ENCODE data around the gene RNF125. TPM values are rescaled to one million over a fixed set of nuclear protein-coding genes. Genes with fewer than 3 reads are reported as not detected.
A peak's percentile ranks its signal among the peaks of the same experiment; 100 is the strongest.

RNF125 gene
- total and polyA plus RNA-seq, 10 donors: 1.8 to 12.9 (median 9.1) TPM

DNA sequence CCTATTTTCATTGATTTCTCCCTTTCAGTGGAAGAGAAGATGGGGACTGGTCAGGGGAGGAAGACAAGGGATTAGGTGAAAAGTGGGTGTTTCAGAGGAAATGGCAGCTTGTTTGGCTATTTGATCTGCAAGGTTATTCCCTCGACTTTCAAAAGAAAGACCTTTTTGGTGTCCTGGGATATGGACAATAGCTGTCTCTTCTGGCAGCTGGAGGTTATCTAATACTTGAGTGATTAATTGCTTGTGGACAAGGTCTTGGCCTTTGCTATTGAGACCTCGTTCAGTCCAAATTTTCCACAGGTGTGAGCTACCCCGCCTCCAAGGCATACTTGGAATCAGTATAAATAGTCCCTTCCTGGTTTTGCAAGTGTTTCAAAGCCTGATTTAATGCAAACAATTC lies 42.4 kb upstream of the RNF125 start:
- intact Hi-C loops (cut with DNase I; ENCODE audit: low total_unique reads): loop anchor here (10.0 kb wide), 2 partner anchors 231 to 421 kb away; no protein-coding TSS in a partner anchor
- Histone ChIP-seq H3K27ac (no peak overlapping the region), H3K4me3 (no peak overlapping the region), H3K4me1 (no peaks in the 10 kb centered on the region), H3K9me3 (peaks cover 0 to 66% (median 51%) of the 10 kb centered on the region in 8 donors), H3K36me3 (no peaks in the 10 kb centered on the region), H3K27me3 (replicated peaks in 1 of 7) (no peaks in the 10 kb centered on the region)
- no peak for DNase-seq
- 63 to 80% (median 77%) methylated on average over 3 of the region's 3 CpGs for WGBS, 5 donors
- no peak for TF ChIP-seq POLR2A (IDR thresholded peaks at IDR 0.05)
- TF ChIP-seq CTCF (IDR thresholded peaks at IDR 0.05 in 8 of 11, conservative IDR thresholded peaks at IDR 0.05 in 3 of 11): no peak
- no peak for TF ChIP-seq POLR2AphosphoS5 (IDR thresholded peaks at IDR 0.05)

GRCh38 chr18:31977270-31977872 lies 41.3 kb upstream of the RNF125 start:
- no peak overlapping the region for H3K4me3 ChIP-seq
- WGBS, 5 donors: 74 to 85% (median 83%) methylated on average over 9 of the region's 9 CpGs
- H3K36me3 ChIP-seq: no peaks in the 10 kb centered on the region
- intact Hi-C loops (cut with DNase I; ENCODE audit: low total_unique reads): loop anchor here (10.0 kb wide), 2 partner anchors 233 to 423 kb away; no protein-coding TSS in a partner anchor
- no peak for DNase-seq
- TF ChIP-seq POLR2A (IDR thresholded peaks at IDR 0.05): no peak
- peak in 10 of 11 experiments; percentile 26 to 66 (median 56) for TF ChIP-seq CTCF (IDR thresholded peaks at IDR 0.05 in 8 of 11, conservative IDR thresholded peaks at IDR 0.05 in 3 of 11)
- peaks cover 0 to 57% (median 47%) of the 10 kb centered on the region in 8 donors for H3K9me3 ChIP-seq
- no peak overlapping the region for H3K27ac ChIP-seq
- no peaks in the 10 kb centered on the region for H3K4me1 ChIP-seq
- H3K27me3 ChIP-seq (replicated peaks in 1 of 7): no peaks in the 10 kb centered on the region

GRCh38 chr18:31978616-31979015 lies 40.0 kb upstream of the RNF125 start:
- DNase-seq: no peak
- H3K36me3 ChIP-seq: no peaks in the 10 kb centered on the region
- 93 to 95% (median 94%) methylated on average over 5 of the region's 5 CpGs for WGBS, 5 donors
- H3K27me3 ChIP-seq (replicated peaks in 1 of 7): no peaks in the 10 kb centered on the region
- peaks cover 0 to 45% (median 34%) of the 10 kb centered on the region in 8 donors for H3K9me3 ChIP-seq
- peaks cover 0 to 4% (median 0%) of the 10 kb centered on the region in 6 donors for H3K4me1 ChIP-seq
- no peak overlapping the region for H3K27ac ChIP-seq
- no peak for TF ChIP-seq CTCF (IDR thresholded peaks at IDR 0.05 in 8 of 11, conservative IDR thresholded peaks at IDR 0.05 in 3 of 11)
- no peak for TF ChIP-seq POLR2AphosphoS5 (IDR thresholded peaks at IDR 0.05)
- no peak for TF ChIP-seq POLR2A (IDR thresholded peaks at IDR 0.05)
- H3K4me3 ChIP-seq: no peak overlapping the region
- intact Hi-C loops (cut with DNase I; ENCODE audit: low total_unique reads): loop anchor here (10.0 kb wide), 2 partner anchors 234 to 424 kb away; no protein-coding TSS in a partner anchor

GRCh38 chr18:31979714-31980113 lies 38.9 kb upstream of the RNF125 start:
- TF ChIP-seq POLR2AphosphoS5 (IDR thresholded peaks at IDR 0.05) (no peak), POLR2A (IDR thresholded peaks at IDR 0.05) (no peak), CTCF (IDR thresholded peaks at IDR 0.05 in 8 of 11, conservative IDR thresholded peaks at IDR 0.05 in 3 of 11) (no peak)
- intact Hi-C loops (cut with DNase I; ENCODE audit: low total_unique reads): loop anchor here (10.0 kb wide), 2 partner anchors 235 to 425 kb away; no protein-coding TSS in a partner anchor
- 89 to 99% (median 91%) methylated on average over 2 of the region's 2 CpGs for WGBS, 5 donors
- Histone ChIP-seq H3K27ac (no peak overlapping the region), H3K4me3 (no peak overlapping the region), H3K27me3 (replicated peaks in 1 of 7) (no peaks in the 10 kb centered on the region), H3K36me3 (no peaks in the 10 kb centered on the region), H3K9me3 (peaks cover 0 to 34% (median 23%) of the 10 kb centered on the region in 8 donors), H3K4me1 (peaks cover 0 to 8% (median 0%) of the 10 kb centered on the region in 6 donors)
- no peak for DNase-seq
